ENCODE measurements around the gene TMEM269.
"Not testable (repeated sequence)": the region's sequence is repeated elsewhere in the genome, so short reads cannot be mapped to it uniquely, and the experiment has no call there.

Gene TMEM269

DNA sequence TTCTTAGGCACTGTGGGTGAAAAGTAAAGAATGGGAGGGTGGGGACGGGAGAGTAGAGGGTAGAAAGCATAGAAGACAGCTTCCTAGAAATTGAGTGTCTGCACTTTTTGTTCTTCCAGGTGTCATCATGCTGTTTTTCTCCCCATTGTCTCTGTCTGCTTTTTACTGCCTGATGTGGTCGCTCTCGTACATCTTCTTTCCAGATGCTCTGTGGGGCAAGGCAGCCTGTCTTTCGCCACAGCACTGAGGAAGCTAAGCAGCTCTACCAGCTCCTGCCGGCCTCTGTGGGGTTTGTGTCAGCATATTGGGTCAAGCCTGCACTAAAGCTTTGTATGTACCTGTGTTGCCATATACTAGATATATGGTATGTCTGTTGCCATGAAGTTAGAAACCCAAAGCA, 13.2 kb downstream of the TMEM269 start:
- DNase-seq (ENCODE audit: low spot score): no peak
- in situ Hi-C loops (cut with MboI; ENCODE audit: low sequenced_read_pairs, unreplicated experiment): no loop called here
- TF ChIP-seq, protein P1, sequence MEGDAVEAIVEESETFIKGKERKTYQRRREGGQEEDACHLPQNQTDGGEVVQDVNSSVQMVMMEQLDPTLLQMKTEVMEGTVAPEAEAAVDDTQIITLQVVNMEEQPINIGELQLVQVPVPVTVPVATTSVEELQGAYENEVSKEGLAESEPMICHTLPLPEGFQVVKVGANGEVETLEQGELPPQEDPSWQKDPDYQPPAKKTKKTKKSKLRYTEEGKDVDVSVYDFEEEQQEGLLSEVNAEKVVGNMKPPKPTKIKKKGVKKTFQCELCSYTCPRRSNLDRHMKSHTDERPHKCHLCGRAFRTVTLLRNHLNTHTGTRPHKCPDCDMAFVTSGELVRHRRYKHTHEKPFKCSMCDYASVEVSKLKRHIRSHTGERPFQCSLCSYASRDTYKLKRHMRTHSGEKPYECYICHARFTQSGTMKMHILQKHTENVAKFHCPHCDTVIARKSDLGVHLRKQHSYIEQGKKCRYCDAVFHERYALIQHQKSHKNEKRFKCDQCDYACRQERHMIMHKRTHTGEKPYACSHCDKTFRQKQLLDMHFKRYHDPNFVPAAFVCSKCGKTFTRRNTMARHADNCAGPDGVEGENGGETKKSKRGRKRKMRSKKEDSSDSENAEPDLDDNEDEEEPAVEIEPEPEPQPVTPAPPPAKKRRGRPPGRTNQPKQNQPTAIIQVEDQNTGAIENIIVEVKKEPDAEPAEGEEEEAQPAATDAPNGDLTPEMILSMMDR (IDR thresholded peaks at IDR 0.05; ENCODE audit: borderline replicate concordance, control extremely low read depth, extremely low read depth, insufficient read depth, missing control alignments): no peak

DNA sequence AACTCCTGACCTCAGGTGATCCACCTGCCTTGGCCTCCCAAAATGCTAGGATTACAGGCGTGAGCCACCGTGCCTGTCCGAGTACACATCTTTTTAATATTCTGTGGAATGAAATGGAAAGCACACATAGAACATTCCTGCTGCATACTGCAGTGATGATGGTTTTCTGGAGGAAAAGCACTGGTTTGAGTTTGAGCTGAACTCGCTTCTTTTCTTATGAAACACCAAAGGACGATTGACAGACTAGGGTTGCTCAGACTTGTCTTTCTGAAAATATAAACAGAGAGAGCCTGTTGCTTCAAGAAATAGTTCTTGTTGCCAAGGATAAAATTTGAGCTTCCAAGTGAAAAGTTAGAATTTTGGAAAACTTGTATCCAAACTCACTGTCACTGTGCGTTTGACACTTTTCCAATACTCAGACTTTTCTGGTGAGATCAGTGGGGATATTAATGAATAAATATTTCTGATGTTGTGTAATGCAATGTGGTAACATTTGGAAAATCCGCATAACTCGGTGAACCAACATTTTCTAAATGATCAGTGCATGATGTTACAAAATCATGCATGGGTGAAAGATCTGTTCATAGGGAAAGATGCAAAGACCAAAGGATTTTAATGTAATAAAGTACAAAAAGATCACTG, 17.2 kb downstream of the TMEM269 start:
- no peak for DNase-seq (ENCODE audit: low spot score)

DNA sequence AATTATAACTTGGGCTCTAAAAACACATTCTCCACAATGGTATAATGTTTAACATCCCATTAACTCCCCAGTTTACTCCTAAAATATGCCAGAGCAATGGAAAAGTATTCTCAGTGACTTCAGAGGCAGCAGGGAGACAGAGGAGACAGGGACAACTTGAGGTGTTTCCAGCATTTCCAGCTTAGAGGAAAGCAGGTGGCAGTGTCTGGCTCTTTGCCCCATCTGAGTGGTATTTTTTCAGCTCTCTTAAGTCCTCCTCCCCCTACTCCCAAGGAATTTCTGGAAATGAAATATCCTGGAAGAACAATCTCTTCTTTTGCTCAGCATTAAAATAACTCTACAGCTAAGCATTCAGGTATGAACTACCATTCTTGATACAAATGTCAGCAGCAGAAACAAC, 21.4 kb downstream of the TMEM269 start:
- in situ Hi-C loops (cut with MboI; ENCODE audit: low sequenced_read_pairs, unreplicated experiment): no loop called here
- TF ChIP-seq, protein P1 (IDR thresholded peaks at IDR 0.05; ENCODE audit: borderline replicate concordance, control extremely low read depth, extremely low read depth, insufficient read depth, missing control alignments): no peak
- DNase-seq (ENCODE audit: low spot score): no peak

More for the DNA sequence above, 17.2 kb downstream of the TMEM269 start:
- in situ Hi-C loops (cut with MboI; ENCODE audit: low sequenced_read_pairs, unreplicated experiment): no loop called here
- TF ChIP-seq, protein P1 (IDR thresholded peaks at IDR 0.05; ENCODE audit: borderline replicate concordance, control extremely low read depth, extremely low read depth, insufficient read depth, missing control alignments): no peak

DNA sequence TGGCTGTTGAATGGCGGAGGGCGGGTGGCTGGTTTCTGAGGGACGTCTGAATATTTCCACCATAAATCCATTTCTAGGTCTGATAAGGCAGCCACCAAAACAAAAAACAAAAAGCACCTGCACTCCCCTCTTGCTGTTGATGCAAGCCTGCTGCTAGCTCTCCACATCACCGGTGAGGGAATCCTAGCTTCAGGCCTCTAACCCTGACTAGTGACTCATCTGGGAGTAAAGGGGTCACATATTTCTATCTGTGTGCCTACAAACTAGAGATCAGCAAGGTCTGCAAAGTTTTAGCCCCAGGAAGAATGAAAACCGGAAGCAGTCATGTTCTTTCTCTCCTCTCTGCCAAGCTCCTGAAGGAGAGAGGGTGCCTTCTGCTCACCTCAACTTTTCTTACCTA, 21.8 kb downstream of the TMEM269 start:
- TF ChIP-seq, protein P1 (IDR thresholded peaks at IDR 0.05; ENCODE audit: borderline replicate concordance, control extremely low read depth, extremely low read depth, insufficient read depth, missing control alignments): no peak
- DNase-seq (ENCODE audit: low spot score): no peak
- in situ Hi-C loops (cut with MboI; ENCODE audit: low sequenced_read_pairs, unreplicated experiment): no loop called here

DNA sequence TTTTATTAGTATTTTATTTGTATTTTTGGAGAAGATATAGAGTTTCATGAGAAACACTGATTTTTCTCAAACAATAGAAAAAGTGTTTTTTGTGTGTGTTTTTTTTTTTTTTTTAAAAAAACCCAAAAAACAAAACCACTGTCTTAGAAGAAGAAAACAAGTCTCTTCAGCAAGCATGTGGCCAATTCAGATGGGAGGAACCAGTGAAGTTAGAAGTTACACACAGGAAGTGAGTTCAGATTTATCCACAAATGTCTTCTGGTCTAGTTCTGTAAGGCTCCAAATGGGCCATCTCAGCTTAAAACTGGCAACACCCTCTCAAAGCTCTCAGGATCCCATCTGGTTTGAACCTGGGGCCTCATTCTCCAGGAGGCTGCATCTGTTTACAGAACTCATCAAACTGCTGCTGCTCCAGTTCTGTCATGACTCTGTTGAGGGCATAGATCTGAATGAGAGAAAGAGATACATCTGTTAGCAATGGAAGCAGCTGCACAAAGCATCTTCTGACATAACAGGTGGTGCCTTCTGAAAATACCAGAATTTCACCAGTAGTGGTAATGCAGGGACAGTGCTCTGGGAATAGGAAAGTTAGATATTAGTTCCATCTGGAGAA, 22.4 kb downstream of the TMEM269 start:
- in situ Hi-C loops (cut with MboI; ENCODE audit: low sequenced_read_pairs, unreplicated experiment): no loop called here
- TF ChIP-seq, protein P1 (IDR thresholded peaks at IDR 0.05; ENCODE audit: borderline replicate concordance, control extremely low read depth, extremely low read depth, insufficient read depth, missing control alignments): no peak
- DNase-seq (ENCODE audit: low spot score): no peak

DNA sequence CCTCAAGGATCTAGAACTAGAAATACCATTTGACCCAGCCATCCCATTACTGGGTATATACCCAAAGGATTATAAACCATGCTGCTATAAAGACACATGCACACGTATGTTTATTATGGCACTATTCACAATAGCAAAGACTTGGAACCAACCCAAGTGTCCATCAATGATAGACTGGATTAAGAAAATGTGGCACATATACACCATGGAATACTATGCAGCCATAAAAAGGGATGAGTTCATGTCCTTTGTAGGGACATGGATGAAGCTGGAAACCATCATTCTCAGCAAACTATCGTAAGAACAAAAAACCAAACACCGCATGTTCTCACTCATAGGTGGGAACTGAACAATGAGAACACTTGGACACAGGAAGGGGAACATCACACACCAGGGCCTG, 30.0 kb downstream of the TMEM269 start:
- in situ Hi-C loops (cut with MboI; ENCODE audit: low sequenced_read_pairs, unreplicated experiment); DNase-seq (ENCODE audit: low spot score): not testable (repeated sequence)

DNA sequence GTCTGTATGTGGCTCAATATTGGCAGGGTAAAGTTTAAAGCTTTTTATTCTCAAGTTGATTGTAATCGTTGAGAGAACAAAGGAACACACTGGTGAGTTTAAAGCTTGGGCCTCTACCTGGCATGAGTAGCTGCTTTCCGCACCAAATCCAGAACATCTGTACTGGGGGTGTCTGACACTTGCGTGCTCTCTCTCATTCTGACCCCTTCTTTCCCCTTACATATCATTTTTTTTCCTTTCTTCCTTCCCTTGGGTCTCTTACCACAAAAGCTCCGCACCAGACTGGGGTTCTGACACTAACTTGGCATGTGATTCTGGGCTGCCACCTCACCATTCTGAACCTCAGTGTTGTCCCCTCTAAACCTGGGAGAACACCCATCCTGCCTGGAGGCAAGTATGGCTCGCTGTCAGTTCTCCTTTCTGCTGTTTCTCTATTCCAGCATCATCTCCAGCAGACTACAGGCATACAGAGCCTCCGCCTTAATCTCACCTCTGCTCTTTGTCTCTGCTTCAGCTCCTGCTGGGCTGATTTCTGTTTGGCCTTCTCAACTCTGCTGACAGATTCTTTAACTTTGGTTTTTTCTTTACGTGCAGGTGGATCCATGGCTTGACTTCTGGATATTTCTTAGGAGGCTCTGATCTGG, 31.3 kb downstream of the TMEM269 start:
- in situ Hi-C loops (cut with MboI; ENCODE audit: low sequenced_read_pairs, unreplicated experiment): no loop called here
- TF ChIP-seq, protein P1 (IDR thresholded peaks at IDR 0.05; ENCODE audit: borderline replicate concordance, control extremely low read depth, extremely low read depth, insufficient read depth, missing control alignments): no peak
- no peak for DNase-seq (ENCODE audit: low spot score)

All from GM13976 (cell line).